ENCODE results near the gene ZNF350. TPM values are rescaled to one million over a fixed set of nuclear protein-coding genes. Genes with fewer than 3 reads are reported as not detected.
"Not testable (repeated sequence)": the region's sequence is repeated elsewhere in the genome, so short reads cannot be mapped to it uniquely, and the experiment has no call there.

ZNF350 gene
- total RNA-seq, 1 donor from 2014 or later: 7.1 TPM

- not testable (repeated sequence) for DNase-seq (ENCODE audit: low read depth in 2 of 2)
These were observed 10.9 kb downstream of the ZNF350 start for GRCh38 chr19:51975787-51976186.

DNA sequence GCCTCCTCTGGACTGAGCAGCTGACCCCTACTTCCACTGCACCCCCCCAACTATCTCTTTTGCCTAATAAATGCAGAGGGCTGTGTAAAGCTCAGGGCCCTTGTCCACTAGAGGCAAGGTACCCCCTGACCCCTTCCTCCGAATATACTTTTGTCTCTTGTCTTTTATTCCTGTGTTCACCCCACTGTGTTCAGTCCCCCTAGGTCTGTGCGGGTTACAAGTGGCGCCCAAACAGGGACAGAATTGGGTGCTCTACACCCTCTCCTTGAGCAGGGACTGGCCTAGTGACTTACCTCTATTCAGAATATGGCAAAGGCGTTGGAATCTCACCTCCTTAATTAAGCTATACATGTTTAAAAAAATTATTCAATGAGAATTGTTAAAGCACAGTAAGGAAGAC, 15.0 kb downstream of the ZNF350 start:
- peak in 1 of 2 donors; percentile 25 for DNase-seq (ENCODE audit: low read depth in 2 of 2)

DNA sequence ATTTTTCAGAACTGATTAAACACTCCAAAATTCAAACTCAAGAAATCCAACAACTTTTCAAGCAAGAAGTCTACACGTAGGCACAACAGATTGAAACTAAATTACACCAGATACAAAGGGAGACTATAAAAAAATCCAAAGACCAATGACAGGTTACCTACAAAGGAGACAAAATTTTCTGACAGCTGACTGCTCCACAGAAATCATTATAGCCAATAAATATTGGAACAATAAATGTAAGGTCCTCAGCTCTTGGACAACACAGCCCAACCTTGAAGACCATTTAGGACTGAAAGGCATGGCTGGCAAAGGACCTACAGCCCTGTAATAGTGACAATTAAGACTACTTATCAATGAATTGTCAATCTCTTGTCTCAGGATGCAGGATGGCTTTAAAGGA, 15.9 kb downstream of the ZNF350 start:
- DNase-seq (ENCODE audit: low read depth in 2 of 2): no peak

DNA sequence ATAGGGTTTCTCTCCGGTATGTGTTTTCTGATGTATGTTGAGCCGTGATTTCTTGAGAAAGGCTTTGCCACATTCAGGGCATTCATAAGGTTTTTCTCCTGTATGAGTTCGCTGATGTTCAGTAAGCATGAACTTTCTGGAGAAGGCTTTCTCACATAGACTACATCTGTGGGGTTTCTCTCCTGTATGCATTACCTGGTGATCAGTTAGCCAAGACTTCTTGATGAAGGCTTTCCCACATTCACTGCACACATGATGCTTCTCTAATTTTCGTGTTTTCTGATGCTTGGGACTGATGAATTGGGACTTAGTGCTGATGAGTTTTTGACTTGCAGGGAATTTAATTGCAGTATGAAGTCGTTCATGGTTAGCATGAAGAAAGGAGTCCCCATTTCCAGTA, 21.1 kb downstream of the ZNF350 start:
- no peak for DNase-seq (ENCODE audit: low read depth in 2 of 2)

DNA sequence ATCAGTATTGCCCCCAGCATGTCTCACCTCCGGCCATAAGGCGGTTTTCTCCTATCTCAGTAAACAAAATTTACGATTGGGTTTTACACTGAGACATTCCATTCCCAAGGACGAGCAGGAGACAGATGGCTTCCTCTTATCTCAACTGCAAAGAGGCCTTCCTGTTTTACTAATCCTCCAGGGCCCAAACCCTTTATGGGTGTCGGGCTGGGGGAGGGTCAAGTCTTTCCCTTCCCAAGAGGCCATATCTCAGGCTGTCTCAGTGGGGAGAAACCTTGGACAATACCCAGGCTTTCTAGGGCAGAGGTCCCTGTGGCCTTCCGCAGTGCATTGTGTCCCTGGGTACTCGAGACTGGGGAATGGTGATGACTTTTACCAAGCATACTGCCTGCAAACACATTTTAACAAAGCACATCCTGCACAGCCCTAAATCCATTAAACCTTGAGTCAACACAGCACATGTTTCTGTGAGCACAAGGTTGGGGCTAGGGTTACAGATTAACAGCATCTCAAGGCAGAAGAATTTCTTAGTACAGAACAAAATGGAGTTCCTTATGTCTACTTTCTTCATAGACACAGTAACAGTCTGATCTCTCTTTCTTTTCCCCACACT, 25.9 kb downstream of the ZNF350 start:
- DNase-seq (ENCODE audit: low read depth in 2 of 2): not testable (repeated sequence)

- DNase-seq (ENCODE audit: low read depth in 2 of 2): no peak
These were observed 26.8 kb downstream of the ZNF350 start for GRCh38 chr19:51959791-51960190.

DNA sequence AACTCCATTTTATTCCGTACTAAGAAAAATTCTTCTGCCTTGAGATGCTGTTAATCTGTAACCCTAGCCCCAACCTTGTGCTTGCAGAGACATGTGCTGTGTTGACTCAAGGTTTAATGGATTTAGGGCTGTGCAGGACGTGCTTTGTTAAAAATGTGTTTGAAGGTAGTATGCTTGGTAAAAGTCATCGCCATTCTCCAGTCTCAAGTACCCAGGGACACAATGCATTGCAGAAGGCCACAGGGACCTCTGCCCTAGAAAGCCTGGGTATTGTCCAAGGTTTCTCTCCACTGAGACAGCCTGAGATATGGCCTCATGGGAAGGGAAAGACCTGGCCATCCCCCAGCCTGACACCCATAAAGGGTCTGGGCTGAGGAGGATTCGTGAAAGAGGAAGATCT, 28.8 kb downstream of the ZNF350 start:
- DNase-seq (ENCODE audit: low read depth in 2 of 2): not testable (repeated sequence)

GRCh38 chr19:51948975-51949374, 37.7 kb downstream of the ZNF350 start:
- no peak for DNase-seq (ENCODE audit: low read depth in 2 of 2)

- DNase-seq (ENCODE audit: low read depth in 2 of 2): no peak
These were observed 40.0 kb downstream of the ZNF350 start for GRCh38 chr19:51946602-51947001.

- DNase-seq (ENCODE audit: low read depth in 2 of 2): no peak
These were observed 41.7 kb downstream of the ZNF350 start for GRCh38 chr19:51944798-51945552.

GRCh38 chr19:51938936-51939335, 47.7 kb downstream of the ZNF350 start:
- DNase-seq (ENCODE audit: low read depth in 2 of 2): no peak

DNA sequence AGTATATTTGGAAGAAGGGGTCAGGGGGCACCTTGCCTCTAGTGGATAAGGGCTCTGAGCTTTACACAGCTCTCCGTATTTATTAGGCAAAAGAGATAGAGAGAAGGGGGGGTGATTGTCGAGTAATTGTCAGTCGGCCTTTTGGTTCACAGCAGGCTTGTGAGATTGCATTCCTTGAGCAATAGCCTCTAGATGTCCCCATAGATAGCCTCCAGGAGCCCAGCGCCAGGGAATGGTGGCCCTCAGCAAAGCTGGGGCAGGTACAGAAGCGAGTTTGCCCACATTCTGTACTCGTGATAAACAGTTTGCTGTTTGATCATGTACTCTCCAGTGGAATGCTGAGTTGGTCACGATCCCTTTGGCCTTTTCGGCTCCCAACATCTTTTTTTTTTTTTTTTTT, 54.7 kb downstream of the ZNF350 start:
- no peak for DNase-seq (ENCODE audit: low read depth in 2 of 2)

- no peak for DNase-seq (ENCODE audit: low read depth in 2 of 2)
These were observed 58.8 kb downstream of the ZNF350 start for GRCh38 chr19:51927859-51928258.

DNA sequence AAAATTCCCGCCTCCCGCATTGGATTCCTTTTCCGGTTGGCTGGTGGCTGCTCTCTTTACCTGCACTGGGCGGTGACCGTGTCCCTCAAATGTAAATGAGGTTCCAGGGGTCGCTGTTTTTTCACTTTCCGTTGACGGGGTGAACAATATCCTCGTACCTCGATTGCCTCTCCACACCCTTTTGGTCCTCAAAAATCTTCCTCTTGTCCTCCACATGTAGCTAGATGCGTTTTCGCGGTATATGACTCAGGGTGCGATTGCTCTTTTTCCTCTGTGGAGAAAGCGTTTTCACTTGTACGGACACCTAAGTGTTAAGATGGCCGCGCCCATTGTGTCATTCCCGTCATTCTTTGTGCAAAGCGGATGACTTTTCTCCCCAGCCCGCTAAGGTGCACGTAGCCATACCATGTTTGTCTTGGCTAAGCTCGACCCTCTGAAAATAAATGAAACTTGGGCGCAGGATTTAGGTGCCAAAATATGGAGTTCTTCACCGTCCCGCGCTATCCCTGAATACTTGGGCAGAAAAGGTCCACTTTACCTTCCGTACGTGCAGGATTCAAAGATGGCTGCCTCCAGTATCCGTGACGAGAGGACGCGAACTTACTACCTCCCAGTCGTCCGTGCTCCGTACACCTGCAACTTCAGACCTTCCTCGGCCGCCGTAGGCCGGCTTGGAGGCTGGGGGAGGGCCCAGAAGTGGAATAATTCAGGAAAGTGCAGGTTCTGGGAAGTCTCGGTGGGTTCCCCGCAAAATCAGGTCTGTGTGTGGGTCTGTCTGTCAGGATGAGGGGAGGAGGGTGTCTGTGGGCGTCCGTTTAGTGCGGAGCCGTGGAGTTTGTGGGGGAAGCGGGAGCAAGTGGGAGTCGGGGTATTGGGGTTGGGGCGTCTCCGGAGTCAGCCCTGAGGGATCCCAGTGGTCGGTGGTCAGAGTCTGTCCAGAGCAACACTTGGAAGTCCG, 59.6 kb downstream of the ZNF350 start, which contains the start of gene ZNF613:
TSS of gene ZNF613 (plus strand) at position 689 of the 958 bp plus-strand sequence. CDS start 8,749 bp downstream, outside the sequence.
- DNase-seq (ENCODE audit: low read depth in 2 of 2): peak; percentile 94 to 96

DNA sequence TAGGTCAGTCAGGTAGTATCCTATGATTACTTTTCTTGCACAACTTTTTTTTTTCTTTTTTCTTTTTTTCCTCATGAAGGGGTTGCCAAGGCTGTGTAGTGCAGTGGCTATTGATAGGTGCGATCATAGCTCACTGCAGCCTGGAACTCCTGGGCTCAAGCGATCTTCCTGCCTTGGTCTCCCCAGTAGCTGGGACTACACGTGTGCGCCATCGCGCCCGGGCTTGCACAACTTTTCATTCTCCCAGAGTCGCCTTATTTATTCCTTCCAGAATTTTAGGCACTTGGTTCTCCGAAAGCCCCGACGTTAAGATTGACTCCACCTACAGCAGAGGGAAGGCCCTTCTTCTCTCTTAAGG, 60.2 kb downstream of the ZNF350 start:
- no peak for DNase-seq (ENCODE audit: low read depth in 2 of 2)

DNA sequence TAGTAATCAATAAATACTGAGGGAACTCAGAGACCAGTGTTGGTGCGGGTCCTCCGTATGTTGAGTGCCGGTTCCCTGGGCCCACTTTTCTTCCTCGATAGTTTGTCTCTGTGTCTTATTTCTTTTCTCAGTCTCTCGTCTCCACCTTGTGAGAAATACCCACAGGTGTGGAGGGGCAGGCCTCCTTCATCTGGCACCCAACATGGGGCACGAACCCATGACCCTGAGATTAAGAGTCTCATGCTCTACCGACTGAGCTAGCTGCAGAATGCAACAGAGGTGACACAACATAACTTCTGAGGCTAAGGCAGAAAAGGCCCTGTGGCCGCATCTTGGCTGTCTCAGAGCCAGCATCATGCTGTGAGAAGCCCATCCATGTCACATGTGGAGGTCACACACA, 64.7 kb downstream of the ZNF350 start:
- peak in 1 of 2 donors; percentile 9 for DNase-seq (ENCODE audit: low read depth in 2 of 2)

GRCh38 chr19:51919606-51920005, 67.0 kb downstream of the ZNF350 start:
- no peak for DNase-seq (ENCODE audit: low read depth in 2 of 2)

- no peak for DNase-seq (ENCODE audit: low read depth in 2 of 2)
These were observed 70.5 kb downstream of the ZNF350 start for GRCh38 chr19:51916167-51916566.

DNA sequence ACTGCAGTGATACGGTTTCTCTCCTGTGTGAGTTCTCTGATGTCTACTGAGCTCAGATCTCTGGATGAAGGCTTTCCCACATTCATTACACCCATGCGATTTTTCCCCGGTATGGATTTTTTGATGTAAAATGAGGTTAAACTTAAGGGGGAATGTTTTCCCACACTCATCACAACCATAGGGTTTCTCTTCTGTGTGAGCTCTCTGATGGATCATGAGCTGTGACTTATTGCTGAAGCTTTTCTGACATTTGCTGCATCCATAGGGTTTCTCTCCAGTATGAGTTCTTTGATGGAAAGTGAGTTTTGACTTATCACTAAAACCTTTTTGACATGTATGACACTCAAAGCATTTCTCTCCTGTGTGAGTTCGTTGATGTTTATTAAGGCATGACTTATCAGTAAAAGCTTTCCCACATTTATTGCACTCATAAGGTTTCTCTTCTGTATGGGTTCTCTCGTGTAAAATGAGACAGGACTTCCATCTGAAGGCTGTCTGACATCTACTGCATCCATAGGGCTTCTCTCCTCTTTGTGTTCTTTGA, 71.2 kb downstream of the ZNF350 start:
- no peak for DNase-seq (ENCODE audit: low read depth in 2 of 2)

Measured in dermis microvascular lymphatic vessel endothelial cell (primary cell).